ENCODE measurements around the gene METTL2A. TPM values are rescaled to one million over a fixed set of nuclear protein-coding genes. Genes with fewer than 3 reads are reported as not detected.
A peak's percentile ranks its signal among the peaks of the same experiment; 100 is the strongest.
"Not testable (repeated sequence)": the region's sequence is repeated elsewhere in the genome, so short reads cannot be mapped to it uniquely, and the experiment has no call there.

Gene METTL2A
- 18.4 TPM for polyA plus RNA-seq

DNA sequence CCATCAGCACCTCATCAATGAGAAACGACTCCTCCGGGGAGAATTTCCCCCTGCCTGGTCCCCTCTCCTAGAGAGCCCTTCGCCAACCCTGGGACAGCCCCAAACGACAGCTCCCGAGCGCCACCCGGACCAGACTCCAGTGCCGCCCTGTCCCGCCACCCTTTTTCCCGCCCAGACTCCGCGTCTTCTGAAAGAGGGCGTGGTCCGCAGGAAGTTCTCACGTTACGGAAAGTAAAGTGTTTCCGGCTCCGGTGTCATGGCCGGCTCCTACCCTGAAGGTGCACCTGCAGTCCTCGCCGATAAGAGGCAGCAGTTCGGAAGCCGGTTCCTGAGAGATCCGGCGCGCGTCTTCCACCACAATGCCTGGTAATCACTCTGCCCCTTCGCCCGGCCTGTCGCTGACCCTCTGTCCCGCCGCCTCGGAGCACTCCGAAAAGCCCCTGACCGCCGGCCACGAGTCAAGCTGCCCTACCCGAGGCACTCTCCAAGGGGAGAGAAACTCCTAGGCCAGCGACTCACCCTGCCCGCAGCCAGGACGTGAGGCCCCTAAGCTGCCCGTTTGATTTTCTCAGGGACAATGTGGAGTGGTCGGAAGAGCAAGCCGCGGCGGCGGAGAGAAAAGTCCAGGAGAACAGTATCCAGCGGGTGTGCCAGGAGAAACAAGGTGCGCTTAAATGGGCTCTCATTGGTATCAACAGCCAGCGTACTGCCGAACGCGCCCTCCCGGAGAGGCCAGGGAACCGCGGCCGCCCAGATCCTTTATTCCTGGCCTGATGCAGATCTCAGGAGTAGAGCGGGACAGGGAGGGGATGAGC is at the start of gene METTL2A:
Gene METTL2A (plus strand): TSS at position 251 of the 815 bp plus-strand sequence. CDS start 6 bp downstream, at position 257.
- Mint-ChIP-seq H3K27ac (peak within 1 kb of the TSS; percentile 55 to 98 (median 98)), H3K4me1 (peaks cover 16 to 17% (median 17%) of the 10 kb centered on the region in 3 donors), H3K4me3 (peak within 1 kb of the TSS; percentile 94 to 100 (median 98))
- H3K9me3 Mint-ChIP-seq, H3K27me3 Mint-ChIP-seq, H3K36me3 Mint-ChIP-seq: not testable (repeated sequence)

GRCh38 chr17:62380253-62380652 is 43.4 kb upstream of the METTL2A start, which contains the start of gene EFCAB3:
Gene EFCAB3, plus strand, starts transcription at chr17:62380553. Its CDS starts 2,427 bp downstream, at chr17:62382980.
- no peak within 1 kb of the TSS for H3K4me3 Mint-ChIP-seq
- H3K27ac Mint-ChIP-seq = no peak within 1 kb of the TSS
- H3K4me1 Mint-ChIP-seq = no peaks in the 10 kb centered on the region
- H3K9me3 Mint-ChIP-seq = no peaks in the 10 kb centered on the region
- H3K27me3 Mint-ChIP-seq = peaks cover 10% of the 10 kb centered on the region
- H3K36me3 Mint-ChIP-seq = peaks cover 1% of the 10 kb centered on the region

GRCh38 chr17:62381561-62381960 is 42.1 kb upstream of the METTL2A start:
- Mint-ChIP-seq H3K27me3 (peaks cover 10% of the 10 kb centered on the region), H3K4me1 (no peaks in the 10 kb centered on the region), H3K27ac (no peak overlapping the region), H3K9me3 (no peaks in the 10 kb centered on the region), H3K4me3 (no peak overlapping the region), H3K36me3 (peaks cover 2% of the 10 kb centered on the region)

- H3K27ac Mint-ChIP-seq = no peak overlapping the region
- H3K27me3 Mint-ChIP-seq = peaks cover 11% of the 10 kb centered on the region
- H3K9me3 Mint-ChIP-seq = no peaks in the 10 kb centered on the region
- no peaks in the 10 kb centered on the region for H3K4me1 Mint-ChIP-seq
- no peak overlapping the region for H3K4me3 Mint-ChIP-seq
- peaks cover 2% of the 10 kb centered on the region for H3K36me3 Mint-ChIP-seq
Measured at GRCh38 chr17:62388856-62389255, 34.8 kb upstream of the METTL2A start.

DNA sequence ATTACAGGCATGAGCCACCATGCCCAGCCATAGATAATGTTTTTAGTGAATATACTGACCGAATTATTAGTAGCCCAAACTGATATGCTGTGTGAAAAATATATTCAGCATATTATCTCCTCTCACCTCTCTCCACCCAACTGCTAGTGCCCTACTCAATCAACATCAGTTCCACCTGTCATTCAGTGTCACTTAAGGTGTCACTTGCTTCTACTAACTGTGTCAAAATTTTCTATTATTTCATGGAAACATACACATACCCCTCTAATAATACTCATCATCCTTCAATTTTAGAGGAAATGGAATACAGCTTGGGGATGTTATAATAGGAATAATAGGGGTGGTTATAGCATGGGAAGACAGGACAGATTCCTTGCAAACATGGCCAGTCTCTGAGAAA is 30.8 kb upstream of the METTL2A start:
- H3K27ac Mint-ChIP-seq = no peak overlapping the region
- no peak overlapping the region for H3K4me3 Mint-ChIP-seq
- no peaks in the 10 kb centered on the region for H3K4me1 Mint-ChIP-seq
- H3K9me3 Mint-ChIP-seq = no peaks in the 10 kb centered on the region
- no peaks in the 10 kb centered on the region for H3K36me3 Mint-ChIP-seq
- peaks cover 11% of the 10 kb centered on the region for H3K27me3 Mint-ChIP-seq

GRCh38 chr17:62398891-62399290 is 24.8 kb upstream of the METTL2A start:
- H3K4me1 Mint-ChIP-seq = no peaks in the 10 kb centered on the region
- no peak overlapping the region for H3K27ac Mint-ChIP-seq
- no peak overlapping the region for H3K4me3 Mint-ChIP-seq
- peaks cover 0 to 7% (median 4%) of the 10 kb centered on the region in 3 donors for H3K9me3 Mint-ChIP-seq
- peaks cover 8% of the 10 kb centered on the region for H3K27me3 Mint-ChIP-seq
- peaks cover 3% of the 10 kb centered on the region for H3K36me3 Mint-ChIP-seq

DNA sequence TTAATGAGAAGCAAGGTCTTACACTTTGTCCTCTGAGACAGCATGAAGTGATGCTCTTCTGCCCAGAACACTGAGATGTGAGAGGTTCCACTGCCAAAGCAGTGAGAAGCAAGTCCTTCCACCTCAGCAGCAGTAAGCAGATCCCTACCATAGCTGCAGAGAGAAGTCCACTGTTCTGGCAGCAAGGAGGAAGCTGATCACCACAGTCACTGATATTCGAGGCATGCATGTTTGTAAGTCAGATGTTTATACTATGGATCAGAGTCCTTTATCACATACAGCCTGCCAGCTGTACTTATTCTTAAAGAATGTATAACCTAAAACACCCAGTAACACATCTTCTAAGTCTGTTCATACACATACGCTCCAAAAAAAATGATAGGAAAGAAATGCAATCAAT is 18.2 kb upstream of the METTL2A start:
- peaks cover 0 to under 1% (median 0%) of the 10 kb centered on the region in 3 donors for H3K4me1 Mint-ChIP-seq
- H3K36me3 Mint-ChIP-seq = peaks cover 5% of the 10 kb centered on the region
- H3K27ac Mint-ChIP-seq = no peak overlapping the region
- H3K9me3 Mint-ChIP-seq = peaks cover 0 to 7% (median 4%) of the 10 kb centered on the region in 3 donors
- peaks cover 4% of the 10 kb centered on the region for H3K27me3 Mint-ChIP-seq
- no peak overlapping the region for H3K4me3 Mint-ChIP-seq

- H3K9me3 Mint-ChIP-seq, H3K27ac Mint-ChIP-seq, H3K27me3 Mint-ChIP-seq, H3K4me1 Mint-ChIP-seq, H3K4me3 Mint-ChIP-seq, H3K36me3 Mint-ChIP-seq: not testable (repeated sequence)
Measured at GRCh38 chr17:62413090-62413489, 10.6 kb upstream of the METTL2A start.

DNA sequence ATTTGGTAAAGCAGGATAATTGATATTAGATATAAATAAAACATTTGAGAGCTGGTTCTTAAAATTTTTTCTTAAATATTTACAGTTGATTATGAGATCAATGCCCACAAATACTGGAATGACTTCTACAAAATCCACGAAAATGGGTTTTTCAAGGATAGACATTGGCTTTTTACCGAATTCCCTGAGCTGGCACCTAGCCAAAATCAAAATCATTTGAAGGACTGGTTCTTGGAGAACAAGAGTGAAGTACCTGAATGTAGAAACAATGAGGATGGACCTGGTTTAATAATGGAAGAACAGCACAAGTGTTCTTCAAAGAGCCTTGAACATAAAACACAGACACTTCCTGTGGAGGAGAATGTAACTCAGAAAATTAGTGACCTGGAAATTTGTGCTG is 2.5 kb downstream of the METTL2A start:
- Mint-ChIP-seq H3K4me3 (peak overlapping the region in 1 of 4 donors; percentile 35), H3K4me1 (peaks cover 16 to 17% (median 17%) of the 10 kb centered on the region in 3 donors)
- H3K9me3 Mint-ChIP-seq, H3K27ac Mint-ChIP-seq, H3K27me3 Mint-ChIP-seq, H3K36me3 Mint-ChIP-seq: not testable (repeated sequence)

- not testable (repeated sequence) for H3K27me3 Mint-ChIP-seq, H3K4me1 Mint-ChIP-seq, H3K9me3 Mint-ChIP-seq, H3K4me3 Mint-ChIP-seq, H3K27ac Mint-ChIP-seq
- H3K36me3 Mint-ChIP-seq = peaks cover 12% of the 10 kb centered on the region
Measured at GRCh38 chr17:62435251-62435650, 11.6 kb downstream of the METTL2A start.

DNA sequence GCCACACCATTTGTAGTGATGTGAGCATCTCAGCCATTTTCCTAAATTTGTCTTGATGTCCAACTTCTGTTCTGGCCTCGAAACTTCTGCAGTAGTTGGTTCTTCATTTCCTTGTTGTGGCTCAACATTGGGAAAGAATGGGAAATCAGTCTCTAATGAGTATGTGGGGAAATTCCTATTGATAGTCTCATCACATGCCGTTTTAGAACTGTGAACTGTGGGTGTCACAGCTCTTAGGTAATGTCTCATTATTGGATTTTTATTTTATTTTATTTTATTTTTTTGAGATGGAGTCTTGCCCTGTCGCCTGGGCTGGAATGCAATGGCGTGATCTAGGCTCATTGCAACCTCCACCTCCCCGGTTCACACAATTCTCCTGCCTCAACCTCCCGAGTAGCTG is 17.5 kb downstream of the METTL2A start:
- not testable (repeated sequence) for H3K27ac Mint-ChIP-seq, H3K36me3 Mint-ChIP-seq, H3K4me3 Mint-ChIP-seq

GRCh38 chr17:62444063-62444462 is 20.4 kb downstream of the METTL2A start:
- Mint-ChIP-seq H3K27me3 (no peaks in the 10 kb centered on the region), H3K4me3 (no peak overlapping the region), H3K9me3 (no peaks in the 10 kb centered on the region), H3K27ac (no peak overlapping the region), H3K36me3 (peaks cover 1% of the 10 kb centered on the region), H3K4me1 (no peaks in the 10 kb centered on the region)

More for the DNA sequence above, 17.5 kb downstream of the METTL2A start:
- not testable (repeated sequence) for H3K4me1 Mint-ChIP-seq, H3K27me3 Mint-ChIP-seq, H3K9me3 Mint-ChIP-seq

DNA sequence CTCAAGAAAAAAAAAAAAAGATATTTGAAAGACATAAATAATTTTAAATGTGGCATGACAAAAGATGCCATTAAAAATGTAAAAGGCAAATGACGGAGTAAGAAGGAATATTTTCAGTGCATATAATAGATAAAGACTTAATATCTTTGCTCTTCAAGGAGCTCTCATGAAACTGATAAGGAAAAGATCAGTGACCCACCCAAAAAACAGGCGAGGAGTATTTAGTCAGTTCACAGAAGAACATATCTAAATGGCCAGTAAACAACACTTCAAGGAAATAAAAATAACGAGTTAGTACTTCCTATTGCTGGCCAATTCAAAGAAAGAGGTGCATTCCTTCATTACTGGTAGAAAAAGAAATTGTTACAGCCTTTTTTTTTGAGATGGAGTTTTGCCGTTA is 22.1 kb downstream of the METTL2A start:
- not testable (repeated sequence) for H3K27me3 Mint-ChIP-seq, H3K9me3 Mint-ChIP-seq, H3K36me3 Mint-ChIP-seq, H3K27ac Mint-ChIP-seq, H3K4me1 Mint-ChIP-seq, H3K4me3 Mint-ChIP-seq

DNA sequence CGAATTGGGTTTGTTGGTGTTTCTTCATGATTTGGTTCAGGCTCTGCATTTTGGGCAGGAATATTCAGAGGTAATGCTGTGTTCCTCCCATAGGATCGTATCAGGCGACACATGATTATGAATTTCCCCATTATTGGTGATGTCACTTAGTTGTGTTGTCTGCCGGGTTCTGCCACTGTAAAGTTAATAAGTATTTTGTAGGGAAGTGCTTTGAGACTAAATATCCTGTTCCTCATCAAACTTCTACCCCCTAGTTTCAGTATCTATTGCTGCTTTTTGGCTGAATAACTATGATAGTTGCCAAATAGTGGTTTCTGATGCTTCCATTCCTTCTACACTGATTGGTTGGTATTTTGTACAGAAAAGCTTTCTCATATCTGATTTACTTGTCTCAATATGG is 28.5 kb downstream of the METTL2A start:
- H3K27ac Mint-ChIP-seq = peak overlapping the region; percentile 73 to 89 (median 79)
- not testable (repeated sequence) for H3K36me3 Mint-ChIP-seq, H3K27me3 Mint-ChIP-seq, H3K9me3 Mint-ChIP-seq
- H3K4me3 Mint-ChIP-seq = peak overlapping the region in 3 of 4 donors; percentile 8 to 80 (median 73)
- peaks cover 14 to 24% (median 17%) of the 10 kb centered on the region in 3 donors for H3K4me1 Mint-ChIP-seq

- peaks cover 17 to 24% (median 21%) of the 10 kb centered on the region in 3 donors for H3K4me1 Mint-ChIP-seq
- not testable (repeated sequence) for H3K36me3 Mint-ChIP-seq, H3K9me3 Mint-ChIP-seq, H3K27me3 Mint-ChIP-seq
- H3K27ac Mint-ChIP-seq = peak overlapping the region; percentile 67 to 92 (median 79)
- H3K4me3 Mint-ChIP-seq = peak overlapping the region in 2 of 4 donors; percentile 65 to 75
Measured at GRCh38 chr17:62453041-62453440, 29.3 kb downstream of the METTL2A start.

GRCh38 chr17:62453656-62454055 is 30.0 kb downstream of the METTL2A start:
- H3K36me3 Mint-ChIP-seq, H3K27me3 Mint-ChIP-seq, H3K9me3 Mint-ChIP-seq: not testable (repeated sequence)
- peaks cover 23 to 29% (median 27%) of the 10 kb centered on the region in 3 donors for H3K4me1 Mint-ChIP-seq
- H3K27ac Mint-ChIP-seq = peak overlapping the region; percentile 67 to 92 (median 79)
- H3K4me3 Mint-ChIP-seq = peak overlapping the region; percentile 42 to 84 (median 68)

Measured in IgD-negative memory B cell (primary cell).